NCI-H1105 (cell line): ENCODE results near the gene ARHGEF11.

Experiments
- DNase-seq: peaks from one replicate; lab custom pipeline; 2025; lab: John Stamatoyannopoulos, UW

The ARHGEF11 gene

DNA sequence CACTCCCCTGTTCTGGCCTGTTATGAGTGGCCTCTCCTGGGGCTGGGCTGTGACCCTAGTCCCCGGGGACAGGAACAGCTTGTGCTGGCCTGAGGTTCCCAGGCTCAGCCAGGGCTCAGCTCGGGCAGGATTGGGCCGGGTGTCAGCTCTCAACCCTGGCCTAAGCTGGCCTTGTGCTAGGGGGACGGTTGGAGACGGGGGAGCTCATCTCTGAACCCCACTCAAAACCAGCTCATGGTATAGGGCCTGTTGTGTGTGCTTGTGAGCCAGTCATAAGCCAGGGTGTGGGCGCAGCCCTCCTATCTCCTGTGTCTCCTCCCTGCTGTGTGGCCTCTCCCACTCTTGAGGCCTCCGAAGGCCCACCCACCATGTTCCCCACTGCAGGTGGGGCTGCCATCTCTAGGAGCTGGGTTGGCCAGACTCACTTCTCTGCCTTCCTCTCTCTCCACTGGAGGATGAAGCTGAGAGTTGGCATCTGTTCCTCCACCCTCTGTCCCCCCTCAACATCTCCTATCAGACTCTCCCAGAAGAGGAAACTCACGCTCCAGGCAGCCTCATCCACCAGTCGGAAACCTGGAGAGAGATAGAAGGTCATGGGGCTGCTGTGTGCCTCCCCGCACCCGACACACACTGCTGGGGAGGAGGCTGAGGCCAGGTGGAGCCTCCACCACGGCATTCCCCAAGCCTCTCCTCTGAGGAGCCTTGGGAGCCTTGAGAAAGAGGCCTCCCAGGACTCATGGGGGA, 150.7 kb downstream of the ARHGEF11 start:
- no peak for DNase-seq

DNA sequence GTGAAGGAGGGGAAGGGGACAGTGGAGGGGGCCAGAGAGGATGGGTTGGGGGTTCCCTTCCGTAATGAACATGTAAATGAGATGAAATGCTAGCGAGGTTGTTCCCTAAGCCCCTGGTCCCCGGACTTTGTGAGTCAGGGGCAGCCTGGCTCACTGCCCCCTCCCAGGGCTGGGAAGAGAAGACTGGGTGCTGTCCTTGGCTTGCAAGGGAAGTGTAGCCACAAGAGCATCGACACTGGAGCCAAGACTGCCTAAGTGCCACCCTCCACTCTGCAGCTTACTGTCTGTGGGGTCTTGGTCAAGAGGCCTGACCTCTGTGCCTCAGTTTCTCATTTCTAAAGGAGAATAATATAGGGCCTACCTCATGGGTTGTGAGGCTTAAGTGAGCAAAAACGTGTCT, 151.5 kb downstream of the ARHGEF11 start:
- no peak for DNase-seq

DNA sequence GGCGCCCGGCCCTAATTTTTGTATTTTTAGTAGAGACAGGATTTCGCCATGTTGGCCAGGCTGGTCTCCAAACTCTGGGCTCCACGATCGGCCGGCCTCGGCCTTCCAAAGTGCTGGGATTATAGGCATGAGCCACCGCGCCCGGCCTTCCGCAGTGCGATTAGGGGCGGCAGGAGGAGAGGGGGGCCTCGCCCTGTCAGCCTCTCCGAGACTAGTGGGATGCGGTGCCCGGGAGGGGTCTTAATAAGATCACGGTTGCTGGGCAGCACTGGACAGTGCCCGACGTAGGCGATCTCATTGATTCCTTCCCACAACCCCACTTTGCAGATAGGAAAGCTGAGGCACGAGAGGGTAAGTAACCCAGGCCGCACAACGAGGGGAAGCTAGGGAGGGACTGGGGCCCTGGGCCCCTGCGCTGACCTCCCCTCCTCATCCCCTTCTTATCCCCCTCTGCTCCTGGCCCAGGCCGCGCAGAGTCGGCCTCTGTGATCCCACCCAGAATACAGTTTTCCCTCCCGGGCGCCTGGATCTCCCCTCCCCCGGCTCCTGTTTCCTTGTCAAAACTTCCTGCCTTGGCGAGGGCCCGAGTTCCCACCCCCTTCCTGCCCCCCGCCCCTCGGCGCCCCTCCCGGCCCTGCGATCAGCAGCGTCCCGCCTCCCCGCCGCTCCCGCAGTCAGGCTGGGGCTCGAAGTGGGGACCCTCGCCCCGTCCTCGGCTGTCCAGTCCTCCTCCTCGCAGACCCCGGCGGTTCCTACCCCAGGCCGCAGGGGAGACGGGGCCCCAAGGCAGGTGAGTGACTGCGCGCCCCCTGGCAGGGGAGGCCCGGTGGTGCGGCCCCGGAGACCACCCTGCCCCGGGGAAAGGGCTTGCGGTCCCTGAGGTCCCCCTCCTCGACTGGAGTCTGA, 152.2 kb downstream of the ARHGEF11 start, which contains the start of gene PEAR1:
TSS of gene PEAR1 (plus strand) at position 671 of the 906 bp plus-strand sequence. CDS start 10,209 bp downstream, outside the sequence.
- DNase-seq, result no peak

DNA sequence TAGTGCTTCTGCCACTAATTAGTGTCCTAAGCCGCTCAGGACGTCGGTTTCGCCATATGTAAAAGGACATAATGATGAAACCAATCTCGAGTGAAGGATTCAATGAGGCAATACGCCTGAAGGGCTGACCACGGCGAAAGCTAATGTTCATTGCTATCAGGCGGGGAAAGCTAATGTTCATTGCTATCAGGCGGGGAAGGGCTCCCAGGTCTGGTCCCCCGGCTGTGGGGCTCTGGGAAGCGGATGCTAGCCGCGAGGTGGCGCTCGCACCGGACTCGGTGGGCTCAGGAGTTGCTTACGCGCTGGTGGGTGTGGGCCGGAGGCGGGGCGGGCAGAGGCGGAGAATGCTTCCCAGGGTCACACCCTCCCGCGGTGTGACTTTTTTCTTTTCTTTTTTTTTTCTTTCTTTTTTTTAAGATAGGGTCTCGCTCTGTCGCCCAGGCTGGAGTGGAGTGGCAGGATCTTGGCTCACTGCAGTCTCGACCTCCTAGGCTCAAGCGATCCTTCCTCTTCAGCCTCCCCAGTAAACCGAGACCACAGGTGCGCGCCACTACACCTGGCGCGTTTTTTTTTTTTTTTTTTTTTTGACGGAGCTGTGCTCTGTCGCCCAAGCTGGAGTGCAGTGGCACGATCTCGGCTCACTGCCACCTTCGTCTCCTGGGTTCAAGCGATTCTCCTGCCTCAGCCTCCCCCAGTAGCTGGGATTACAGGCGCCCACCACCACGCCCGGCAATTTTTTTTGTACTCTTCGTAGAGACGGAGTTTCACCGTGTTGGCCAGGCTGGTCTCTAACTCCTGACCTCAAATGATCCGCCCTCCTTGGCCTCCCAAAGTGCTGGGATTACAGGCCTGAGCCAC, 153.1 kb downstream of the ARHGEF11 start:
- DNase-seq, result peak; percentile 66

GRCh38 chr1:156889802-156890580, 155.6 kb downstream of the ARHGEF11 start:
- DNase-seq, result peak; percentile 67

- DNase-seq, result no peak
Measured at GRCh38 chr1:156887734-156888133, 157.8 kb downstream of the ARHGEF11 start.

DNA sequence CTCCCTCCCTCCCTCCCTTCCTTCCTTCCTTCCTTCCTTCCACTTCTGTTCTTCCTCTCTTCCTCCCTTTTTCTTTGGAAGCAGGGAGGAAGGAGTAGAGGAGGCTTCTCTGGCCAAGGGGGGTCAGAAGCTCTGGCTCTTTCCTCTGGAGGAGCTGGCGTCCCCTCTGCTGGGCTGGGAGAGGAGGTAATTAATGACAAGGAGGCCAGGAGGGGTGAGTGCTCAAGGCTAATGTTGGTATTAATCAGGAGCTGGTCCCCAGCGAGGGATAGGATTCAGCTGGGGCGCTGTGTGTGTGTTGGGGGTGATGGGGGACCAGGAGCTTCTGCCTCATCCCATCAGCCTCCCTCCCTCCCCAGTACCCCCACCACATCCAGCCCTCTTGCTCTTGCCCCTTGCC, 158.2 kb downstream of the ARHGEF11 start:
- no peak for DNase-seq

DNA sequence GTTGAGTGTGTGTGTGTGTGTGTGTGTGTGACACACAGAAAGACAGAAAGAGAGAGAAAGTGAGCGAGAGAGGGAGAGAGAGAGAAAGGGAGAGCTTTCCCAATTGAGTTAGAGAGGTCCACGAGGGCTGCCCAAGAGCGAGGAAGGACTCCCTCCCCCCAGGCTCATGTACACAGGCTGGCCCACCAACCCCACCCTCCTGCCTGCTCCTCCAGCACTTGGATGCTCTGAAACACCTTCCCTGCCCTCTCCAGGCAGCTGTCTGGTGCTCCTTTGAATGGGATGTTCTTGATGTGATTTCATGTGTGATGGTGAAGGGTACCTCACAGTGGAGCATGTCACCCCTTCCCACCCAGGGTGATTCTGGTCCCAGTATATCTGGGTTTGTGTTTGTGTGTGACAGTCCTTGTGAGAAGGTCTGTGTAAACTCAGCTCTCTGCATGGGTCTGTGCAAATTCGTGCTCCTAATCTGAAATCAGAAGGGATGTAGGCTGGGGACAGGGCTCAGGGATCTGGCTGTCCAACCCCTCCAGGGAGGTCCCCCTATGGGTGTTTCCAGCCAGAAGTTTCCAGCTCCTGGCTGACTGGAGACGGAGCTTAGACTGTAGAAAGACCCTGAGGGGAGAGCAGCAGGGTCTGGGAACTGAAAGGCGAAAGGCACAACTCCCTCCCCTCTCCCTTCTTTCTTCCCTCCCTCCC, 158.8 kb downstream of the ARHGEF11 start:
- no peak for DNase-seq

GRCh38 chr1:156885880-156886355, 159.6 kb downstream of the ARHGEF11 start:
- no peak for DNase-seq

- no peak for DNase-seq
Measured at GRCh38 chr1:156885314-156885713, 160.2 kb downstream of the ARHGEF11 start.
